Measurements from ENCODE around the gene TMEM17. TPM values are rescaled to one million over a fixed set of nuclear protein-coding genes. Genes with fewer than 3 reads are reported as not detected.

Gene TMEM17
- total RNA-seq, 1 donor from 2014 or later: 4.9 TPM

- no peak for DNase-seq (ENCODE audit: low read depth)
- H3K4me3 ChIP-seq (ENCODE audit: low read depth, low read length): no peak overlapping the region
- no peaks in the 10 kb centered on the region for H3K36me3 ChIP-seq (ENCODE audit: control insufficient read depth, insufficient read depth, low read length)
- TF ChIP-seq CTCF (IDR thresholded peaks at IDR 0.05; ENCODE audit: insufficient read depth, low read length, poor library complexity, severe bottlenecking): no peak
- no peaks in the 10 kb centered on the region for H3K27me3 ChIP-seq (ENCODE audit: control insufficient read depth, insufficient read depth, low read length)
Observed at GRCh38 chr2:62531594-62531993, 25.6 kb upstream of the TMEM17 start.

GRCh38 chr2:62529758-62530157, 23.8 kb upstream of the TMEM17 start:
- H3K27me3 ChIP-seq (ENCODE audit: control insufficient read depth, insufficient read depth, low read length): no peaks in the 10 kb centered on the region
- no peak overlapping the region for H3K4me3 ChIP-seq (ENCODE audit: low read depth, low read length)
- H3K36me3 ChIP-seq (ENCODE audit: control insufficient read depth, insufficient read depth, low read length): no peaks in the 10 kb centered on the region
- DNase-seq (ENCODE audit: low read depth): no peak
- no peak for TF ChIP-seq CTCF (IDR thresholded peaks at IDR 0.05; ENCODE audit: insufficient read depth, low read length, poor library complexity, severe bottlenecking)

- no peak for DNase-seq (ENCODE audit: low read depth)
- Histone ChIP-seq H3K27me3 (ENCODE audit: control insufficient read depth, insufficient read depth, low read length) (no peaks in the 10 kb centered on the region), H3K4me3 (ENCODE audit: low read depth, low read length) (no peak overlapping the region), H3K36me3 (ENCODE audit: control insufficient read depth, insufficient read depth, low read length) (no peaks in the 10 kb centered on the region)
- no peak for TF ChIP-seq CTCF (IDR thresholded peaks at IDR 0.05; ENCODE audit: insufficient read depth, low read length, poor library complexity, severe bottlenecking)
Observed at GRCh38 chr2:62527478-62528210, 21.6 kb upstream of the TMEM17 start.

- Histone ChIP-seq H3K27me3 (ENCODE audit: control insufficient read depth, insufficient read depth, low read length) (no peaks in the 10 kb centered on the region), H3K36me3 (ENCODE audit: control insufficient read depth, insufficient read depth, low read length) (no peaks in the 10 kb centered on the region), H3K4me3 (ENCODE audit: low read depth, low read length) (no peak overlapping the region)
- no peak for TF ChIP-seq CTCF (IDR thresholded peaks at IDR 0.05; ENCODE audit: insufficient read depth, low read length, poor library complexity, severe bottlenecking)
- DNase-seq (ENCODE audit: low read depth): no peak
Observed at GRCh38 chr2:62526531-62527381, 20.8 kb upstream of the TMEM17 start.

DNA sequence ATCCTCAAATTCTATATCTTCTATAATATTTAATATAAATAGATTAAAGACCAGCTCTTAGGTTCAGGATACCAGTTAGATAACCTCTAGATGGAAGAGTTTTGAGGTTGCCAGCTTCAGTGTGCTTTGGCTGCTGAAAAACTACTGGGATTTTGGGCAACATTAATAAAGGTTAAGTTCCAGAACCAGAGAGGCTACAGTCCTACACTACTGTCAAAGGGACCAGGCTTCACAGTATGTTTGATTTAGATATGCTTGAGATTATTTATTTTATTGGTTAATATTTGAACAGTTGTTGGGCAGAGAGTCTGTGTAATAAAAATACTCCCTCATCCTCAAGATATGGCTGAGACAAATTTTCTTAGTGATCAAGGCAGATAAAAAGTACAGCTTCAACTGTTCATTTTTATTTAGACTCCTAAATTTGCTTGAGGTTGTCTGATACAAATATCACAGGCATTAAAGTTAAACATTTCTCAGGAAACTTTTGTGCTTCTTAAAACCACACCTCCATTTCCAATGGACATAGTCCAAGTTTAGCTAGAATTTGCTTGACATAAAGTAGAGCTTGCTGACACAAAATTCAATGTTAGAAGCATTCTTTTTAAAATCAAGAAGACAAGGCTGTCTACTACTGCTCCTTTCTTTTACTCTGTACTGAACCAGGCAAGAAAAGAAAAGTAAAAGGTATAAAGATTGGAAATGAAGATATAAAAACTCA, 19.7 kb upstream of the TMEM17 start:
- Histone ChIP-seq H3K27me3 (ENCODE audit: control insufficient read depth, insufficient read depth, low read length) (no peaks in the 10 kb centered on the region), H3K36me3 (ENCODE audit: control insufficient read depth, insufficient read depth, low read length) (no peaks in the 10 kb centered on the region), H3K4me3 (ENCODE audit: low read depth, low read length) (no peak overlapping the region)
- no peak for DNase-seq (ENCODE audit: low read depth)
- TF ChIP-seq CTCF (IDR thresholded peaks at IDR 0.05; ENCODE audit: insufficient read depth, low read length, poor library complexity, severe bottlenecking): no peak

Data from kidney epithelial cell (primary cell).